GM19455 (cell line): Measurements from ENCODE around the gene MMP27.

Experiments
- ATAC-seq: cut with Tn5 transposase; IDR thresholded peaks from one replicate; pipeline ENCODE4 v1.9.1; 2021; ENCODE audit not compliant: unreplicated experiment

Gene MMP27

GRCh38 chr11:102704841-102705240, 728 bp downstream of the MMP27 start:
- no peak for ATAC-seq

GRCh38 chr11:102703826-102704493, 1.6 kb downstream of the MMP27 start:
- ATAC-seq, result no peak

- ATAC-seq, result no peak
These were observed 10.4 kb downstream of the MMP27 start for GRCh38 chr11:102695201-102695600.

GRCh38 chr11:102685754-102686153, 19.8 kb downstream of the MMP27 start:
- no peak for ATAC-seq

GRCh38 chr11:102685338-102685737, 20.2 kb downstream of the MMP27 start:
- no peak for ATAC-seq

GRCh38 chr11:102683277-102683676, 22.3 kb downstream of the MMP27 start:
- ATAC-seq, result no peak

GRCh38 chr11:102680945-102681344, 24.6 kb downstream of the MMP27 start:
- no peak for ATAC-seq

- no peak for ATAC-seq
These were observed 27.5 kb downstream of the MMP27 start for GRCh38 chr11:102678022-102678421.

- no peak for ATAC-seq
These were observed 29.5 kb downstream of the MMP27 start for GRCh38 chr11:102676084-102676483.

- no peak for ATAC-seq
These were observed 35.9 kb downstream of the MMP27 start for GRCh38 chr11:102669664-102670063.

- no peak for ATAC-seq
These were observed 39.1 kb downstream of the MMP27 start for GRCh38 chr11:102666331-102666957.

- no peak for ATAC-seq
These were observed 41.4 kb downstream of the MMP27 start for GRCh38 chr11:102664001-102664752.

GRCh38 chr11:102662607-102663006, 43.0 kb downstream of the MMP27 start:
- no peak for ATAC-seq

- no peak for ATAC-seq
These were observed 44.5 kb downstream of the MMP27 start for GRCh38 chr11:102661040-102661439.

- ATAC-seq, result no peak
These were observed 49.0 kb downstream of the MMP27 start for GRCh38 chr11:102656528-102656927.

GRCh38 chr11:102655547-102655946, 50.0 kb downstream of the MMP27 start:
- no peak for ATAC-seq

GRCh38 chr11:102654761-102655160, 50.8 kb downstream of the MMP27 start:
- no peak for ATAC-seq

- ATAC-seq, result no peak
These were observed 51.8 kb downstream of the MMP27 start for GRCh38 chr11:102653744-102654291.

GRCh38 chr11:102647430-102647829, 58.1 kb downstream of the MMP27 start:
- ATAC-seq, result no peak

- no peak for ATAC-seq
These were observed 61.6 kb downstream of the MMP27 start for GRCh38 chr11:102643941-102644340.
